Activated naive CD4-positive, alpha-beta T cell treated with anti-CD3 and anti-CD28 coated beads, Interleukin-2, amount 50 U/mL, for 24 hours (primary cell): ENCODE measurements around the gene EDAR.

Experiments
- H3K27ac Mint-ChIP-seq: one replicate; pipeline ENCODE4 v1.8.0; 2021; ENCODE audit warnings: mild to moderate bottlenecking, mixed read lengths
- H3K27me3 Mint-ChIP-seq: one replicate; pipeline ENCODE4 v1.8.0; 2021; ENCODE audit warnings: mixed read lengths
- H3K36me3 Mint-ChIP-seq: one replicate; pipeline ENCODE4 v1.8.0; 2021; ENCODE audit warnings: mixed read lengths
- H3K4me1 Mint-ChIP-seq: one replicate; pipeline ENCODE4 v1.8.0; 2021; ENCODE audit warnings: mixed read lengths
- H3K4me3 Mint-ChIP-seq: one replicate; pipeline ENCODE4 v1.8.0; 2021; ENCODE audit warnings: mild to moderate bottlenecking, mixed read lengths
- H3K9me3 Mint-ChIP-seq: one replicate; pipeline ENCODE4 v1.8.0; 2021; ENCODE audit warnings: mixed read lengths

Gene EDAR

GRCh38 chr2:108982259-108982679 lies 6.8 kb downstream of the EDAR start:
- peak overlapping the region; percentile 76 for H3K27ac Mint-ChIP-seq

GRCh38 chr2:108981846-108982245 lies 7.2 kb downstream of the EDAR start:
- H3K4me3 Mint-ChIP-seq, result no peak overlapping the region
- H3K27ac Mint-ChIP-seq, result peak overlapping the region; percentile 76
- peaks cover 2% of the 10 kb centered on the region for H3K36me3 Mint-ChIP-seq
- H3K27me3 Mint-ChIP-seq, result no peaks in the 10 kb centered on the region
- H3K4me1 Mint-ChIP-seq, result peaks cover 93% of the 10 kb centered on the region
- H3K9me3 Mint-ChIP-seq, result no peaks in the 10 kb centered on the region

More at GRCh38 chr2:108982259-108982679, 6.8 kb downstream of the EDAR start:
- Mint-ChIP-seq H3K27me3 (no peaks in the 10 kb centered on the region), H3K36me3 (peaks cover 2% of the 10 kb centered on the region), H3K4me1 (peaks cover 94% of the 10 kb centered on the region), H3K4me3 (no peak overlapping the region), H3K9me3 (no peaks in the 10 kb centered on the region)

GRCh38 chr2:108980076-108980475 lies 8.9 kb downstream of the EDAR start:
- Mint-ChIP-seq H3K27me3 (no peaks in the 10 kb centered on the region), H3K27ac (no peak overlapping the region), H3K9me3 (no peaks in the 10 kb centered on the region), H3K36me3 (peaks cover 2% of the 10 kb centered on the region), H3K4me3 (no peak overlapping the region), H3K4me1 (peaks cover 93% of the 10 kb centered on the region)

DNA sequence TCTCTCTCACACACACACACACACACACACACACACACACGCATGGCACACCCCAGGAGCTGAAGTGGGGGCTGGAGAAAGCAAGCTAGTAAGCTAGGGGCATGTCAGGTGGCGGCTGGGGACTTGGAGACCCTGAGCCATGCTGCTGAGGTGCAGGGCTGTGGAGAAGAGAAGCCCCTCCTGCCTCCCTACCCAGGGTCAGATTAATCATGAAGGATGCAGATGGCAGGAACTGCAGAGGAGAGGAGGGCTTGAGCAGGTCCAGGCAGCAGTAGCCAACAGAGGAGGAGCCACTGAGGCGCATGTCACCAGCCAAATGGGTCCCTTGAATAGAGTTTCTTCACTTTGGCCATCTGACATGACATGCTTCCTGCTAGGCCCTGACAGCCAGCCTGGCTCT lies 9.6 kb downstream of the EDAR start:
- Mint-ChIP-seq H3K27ac (no peak overlapping the region), H3K27me3 (no peaks in the 10 kb centered on the region), H3K4me3 (no peak overlapping the region), H3K9me3 (no peaks in the 10 kb centered on the region), H3K4me1 (peaks cover 94% of the 10 kb centered on the region), H3K36me3 (peaks cover 2% of the 10 kb centered on the region)

DNA sequence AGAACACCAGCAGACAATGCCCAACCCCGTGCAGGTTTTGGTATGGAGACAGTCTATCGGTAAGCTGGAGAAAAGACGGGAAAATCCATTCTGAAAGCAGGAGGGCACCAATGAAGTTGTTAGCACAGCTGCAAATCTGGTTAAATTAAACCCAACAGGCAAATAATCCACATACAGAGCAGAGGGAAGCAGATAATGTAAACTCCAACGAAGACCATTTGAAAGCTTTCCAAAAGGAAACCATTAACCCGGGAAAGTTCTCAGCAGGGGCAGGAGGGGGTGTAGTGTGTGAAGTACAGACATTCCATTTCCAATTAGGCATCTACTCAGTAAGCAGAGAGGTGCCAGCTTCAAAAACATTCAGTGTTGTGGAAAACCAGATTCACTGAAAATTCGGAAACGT lies 10.3 kb downstream of the EDAR start:
- peaks cover 87% of the 10 kb centered on the region for H3K4me1 Mint-ChIP-seq
- peaks cover 2% of the 10 kb centered on the region for H3K36me3 Mint-ChIP-seq
- H3K27me3 Mint-ChIP-seq, result no peaks in the 10 kb centered on the region
- no peaks in the 10 kb centered on the region for H3K9me3 Mint-ChIP-seq
- H3K27ac Mint-ChIP-seq, result no peak overlapping the region
- no peak overlapping the region for H3K4me3 Mint-ChIP-seq

- Mint-ChIP-seq H3K9me3 (no peaks in the 10 kb centered on the region), H3K27me3 (no peaks in the 10 kb centered on the region), H3K4me3 (no peak overlapping the region), H3K36me3 (peaks cover 6% of the 10 kb centered on the region), H3K27ac (no peak overlapping the region), H3K4me1 (peaks cover 83% of the 10 kb centered on the region)
Observed at GRCh38 chr2:108975613-108976435, 13.2 kb downstream of the EDAR start.

- peaks cover 6% of the 10 kb centered on the region for H3K36me3 Mint-ChIP-seq
- H3K4me3 Mint-ChIP-seq, result no peak overlapping the region
- no peaks in the 10 kb centered on the region for H3K9me3 Mint-ChIP-seq
- H3K4me1 Mint-ChIP-seq, result peaks cover 84% of the 10 kb centered on the region
- H3K27me3 Mint-ChIP-seq, result no peaks in the 10 kb centered on the region
- no peak overlapping the region for H3K27ac Mint-ChIP-seq
Observed at GRCh38 chr2:108974674-108975073, 14.3 kb downstream of the EDAR start.

GRCh38 chr2:108972663-108973062 lies 16.4 kb downstream of the EDAR start:
- no peak overlapping the region for H3K4me3 Mint-ChIP-seq
- H3K36me3 Mint-ChIP-seq, result peaks cover 5% of the 10 kb centered on the region
- H3K9me3 Mint-ChIP-seq, result no peaks in the 10 kb centered on the region
- H3K4me1 Mint-ChIP-seq, result peaks cover 87% of the 10 kb centered on the region
- no peak overlapping the region for H3K27ac Mint-ChIP-seq
- H3K27me3 Mint-ChIP-seq, result no peaks in the 10 kb centered on the region

DNA sequence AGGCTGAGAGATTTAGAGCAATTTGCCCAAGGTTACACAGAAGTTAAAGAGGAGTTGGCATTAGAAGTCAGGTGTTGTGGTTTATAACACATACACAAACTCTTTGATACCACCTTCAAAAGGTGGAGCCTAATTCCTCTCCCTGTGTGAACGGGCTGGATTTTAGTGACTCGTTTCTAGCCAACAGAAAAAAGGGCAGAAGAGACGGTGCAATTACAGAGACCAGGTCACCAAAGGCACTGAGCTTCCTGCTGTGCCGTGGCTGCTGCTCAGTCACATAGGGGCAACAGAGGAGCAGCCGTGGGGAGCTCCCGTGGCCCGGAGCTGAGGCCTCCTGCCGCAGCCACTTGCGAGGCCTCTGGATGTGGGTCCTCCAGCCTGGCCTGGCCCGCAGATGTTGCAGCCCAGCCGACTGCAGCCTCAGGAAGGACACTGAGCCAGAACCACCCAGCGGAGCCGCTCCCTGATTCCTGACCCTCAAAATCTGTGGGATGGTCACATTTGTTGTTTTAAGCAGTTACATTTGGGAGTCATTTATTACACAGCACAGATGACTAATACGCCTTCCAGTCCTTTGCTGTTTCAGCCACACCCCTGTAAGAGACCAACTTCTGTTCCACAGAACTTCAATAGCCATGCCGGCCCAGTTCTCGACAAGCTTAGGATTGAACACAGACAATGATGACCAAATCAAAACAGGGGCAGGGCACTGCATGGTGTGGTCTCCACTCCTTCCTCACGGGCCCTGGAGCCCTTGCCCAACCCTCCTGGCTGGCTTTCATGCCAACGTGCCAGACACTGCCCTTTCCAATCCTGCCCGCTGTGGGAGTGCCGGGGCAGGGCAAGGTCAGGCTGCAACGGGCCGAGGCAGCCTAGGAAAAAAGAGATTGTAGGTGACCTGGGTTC lies 17.1 kb downstream of the EDAR start:
- Mint-ChIP-seq H3K4me3 (no peak overlapping the region), H3K27me3 (no peaks in the 10 kb centered on the region), H3K4me1 (peaks cover 89% of the 10 kb centered on the region), H3K9me3 (no peaks in the 10 kb centered on the region), H3K36me3 (peaks cover 4% of the 10 kb centered on the region), H3K27ac (peak overlapping the region; percentile 63)

DNA sequence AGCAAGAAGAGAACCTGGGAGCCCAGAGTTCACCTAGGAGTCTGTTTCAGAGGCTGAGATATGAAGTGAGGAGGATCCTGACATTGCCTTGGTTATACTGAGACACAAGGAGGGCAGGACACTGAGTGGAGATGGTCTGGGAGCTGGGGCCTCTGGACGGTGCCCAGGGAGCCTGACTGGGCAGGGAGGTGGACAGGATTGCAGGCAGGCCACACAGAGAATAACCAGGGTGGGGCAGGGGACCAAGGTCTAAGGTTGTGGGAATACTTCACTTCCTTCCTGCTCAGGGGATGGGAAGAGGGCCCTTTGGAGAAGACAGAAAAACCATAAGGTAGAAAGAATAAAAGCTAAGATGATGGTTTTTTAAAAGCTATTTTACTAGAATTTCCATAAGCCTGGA lies 18.7 kb downstream of the EDAR start:
- H3K4me3 Mint-ChIP-seq, result no peak overlapping the region
- H3K36me3 Mint-ChIP-seq, result peaks cover 4% of the 10 kb centered on the region
- peaks cover 89% of the 10 kb centered on the region for H3K4me1 Mint-ChIP-seq
- no peaks in the 10 kb centered on the region for H3K9me3 Mint-ChIP-seq
- H3K27me3 Mint-ChIP-seq, result no peaks in the 10 kb centered on the region
- peak overlapping the region; percentile 53 for H3K27ac Mint-ChIP-seq

GRCh38 chr2:108969856-108970255 lies 19.2 kb downstream of the EDAR start:
- Mint-ChIP-seq H3K9me3 (no peaks in the 10 kb centered on the region), H3K4me1 (peaks cover 89% of the 10 kb centered on the region), H3K4me3 (no peak overlapping the region), H3K27me3 (no peaks in the 10 kb centered on the region), H3K27ac (no peak overlapping the region), H3K36me3 (peaks cover 4% of the 10 kb centered on the region)

- no peak overlapping the region for H3K27ac Mint-ChIP-seq
- H3K27me3 Mint-ChIP-seq, result no peaks in the 10 kb centered on the region
- H3K9me3 Mint-ChIP-seq, result no peaks in the 10 kb centered on the region
- no peak overlapping the region for H3K4me3 Mint-ChIP-seq
- H3K4me1 Mint-ChIP-seq, result peaks cover 95% of the 10 kb centered on the region
- H3K36me3 Mint-ChIP-seq, result peaks cover 4% of the 10 kb centered on the region
Observed at GRCh38 chr2:108968619-108969018, 20.4 kb downstream of the EDAR start.

DNA sequence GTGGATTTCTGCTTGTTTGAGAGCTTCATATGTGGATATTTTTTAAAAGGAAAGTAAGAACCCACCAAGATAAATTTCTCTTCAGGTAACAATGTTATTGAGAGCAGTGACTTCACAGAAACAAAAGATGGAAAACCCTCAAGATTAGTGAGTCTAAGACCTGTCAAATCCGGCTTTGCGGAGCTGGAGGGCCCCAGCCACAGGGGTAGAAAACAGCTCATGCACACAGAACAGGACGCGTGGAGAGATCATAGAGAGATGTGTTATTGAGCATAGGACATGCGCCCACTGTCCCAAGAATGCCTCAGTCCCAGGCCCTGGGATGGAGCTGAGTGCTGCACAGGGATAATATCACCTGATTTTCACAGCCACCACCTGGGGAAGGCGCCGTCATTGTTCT lies 21.3 kb downstream of the EDAR start:
- Mint-ChIP-seq H3K4me1 (peaks cover 99% of the 10 kb centered on the region), H3K9me3 (no peaks in the 10 kb centered on the region), H3K27me3 (no peaks in the 10 kb centered on the region), H3K36me3 (no peaks in the 10 kb centered on the region), H3K4me3 (no peak overlapping the region), H3K27ac (peak overlapping the region; percentile 81)

- Mint-ChIP-seq H3K4me3 (peak overlapping the region; percentile 74), H3K9me3 (no peaks in the 10 kb centered on the region), H3K36me3 (no peaks in the 10 kb centered on the region), H3K4me1 (peaks cover 95% of the 10 kb centered on the region), H3K27ac (peak overlapping the region; percentile 66), H3K27me3 (no peaks in the 10 kb centered on the region)
Observed at GRCh38 chr2:108965540-108966289, 23.3 kb downstream of the EDAR start.

- Mint-ChIP-seq H3K36me3 (no peaks in the 10 kb centered on the region), H3K27me3 (no peaks in the 10 kb centered on the region), H3K4me3 (peak overlapping the region; percentile 24), H3K4me1 (peaks cover 93% of the 10 kb centered on the region), H3K9me3 (no peaks in the 10 kb centered on the region), H3K27ac (no peak overlapping the region)
Observed at GRCh38 chr2:108963057-108963456, 26.0 kb downstream of the EDAR start.
